HG03521 (cell line): Measurements from ENCODE around the gene TMEM156.
"Not testable (repeated sequence)": the region's sequence is repeated elsewhere in the genome, so short reads cannot be mapped to it uniquely, and the experiment has no call there.

Experiments
- ATAC-seq: cut with Tn5 transposase; IDR thresholded peaks from one replicate; pipeline ENCODE4 v1.9.1; 2021; ENCODE audit warnings: mild to moderate bottlenecking, moderate library complexity; ENCODE audit not compliant: unreplicated experiment

Gene TMEM156

GRCh38 chr4:38995660-38996005 lies 36.6 kb downstream of the TMEM156 start:
- ATAC-seq, result no peak

- no peak for ATAC-seq
Observed at GRCh38 chr4:38994135-38994534, 38.1 kb downstream of the TMEM156 start.

GRCh38 chr4:38993683-38994082 lies 38.5 kb downstream of the TMEM156 start:
- no peak for ATAC-seq

GRCh38 chr4:38990241-38990640 lies 42.0 kb downstream of the TMEM156 start:
- ATAC-seq, result no peak

DNA sequence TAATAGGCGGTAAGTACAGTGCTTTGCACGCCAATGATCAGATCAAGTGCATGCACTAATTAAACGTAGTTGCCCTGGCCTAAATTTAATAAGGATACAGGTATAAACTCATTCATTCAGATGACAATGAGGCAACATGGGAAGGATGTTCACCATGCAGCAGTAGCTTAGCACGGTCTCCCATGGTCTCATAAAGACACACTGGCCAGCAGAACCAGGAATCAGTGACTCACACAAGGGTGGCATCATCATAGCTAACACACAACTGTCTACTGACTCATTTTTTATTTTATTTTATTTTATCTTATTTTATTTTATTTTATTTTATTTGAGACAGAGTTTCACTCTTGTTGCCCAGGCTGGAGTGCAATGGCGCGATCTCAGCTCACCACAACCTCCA lies 42.7 kb downstream of the TMEM156 start:
- ATAC-seq, result no peak

DNA sequence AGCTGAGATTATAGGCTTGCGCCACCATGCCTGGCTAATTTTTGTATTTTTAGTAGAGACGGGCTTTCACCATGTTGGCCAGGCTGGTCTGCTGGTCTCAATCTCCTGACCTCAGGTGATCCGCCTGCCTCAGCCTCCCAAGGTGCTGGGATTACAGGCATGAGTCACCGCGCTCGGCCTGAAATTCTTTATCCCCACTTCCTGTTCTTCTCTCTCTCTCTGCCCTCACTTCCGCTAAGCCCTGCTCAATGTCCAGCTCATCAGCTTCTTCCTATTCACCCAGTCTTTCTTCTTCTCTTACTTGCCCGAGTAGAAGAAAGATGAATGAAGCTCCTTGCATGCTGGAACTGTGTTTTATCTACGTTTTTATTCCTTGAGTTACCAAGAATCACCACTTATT lies 43.9 kb downstream of the TMEM156 start:
- ATAC-seq, result not testable (repeated sequence)

GRCh38 chr4:38987491-38987890 lies 44.7 kb downstream of the TMEM156 start:
- no peak for ATAC-seq

GRCh38 chr4:38985410-38986100 lies 46.7 kb downstream of the TMEM156 start:
- no peak for ATAC-seq

- ATAC-seq, result no peak
Observed at GRCh38 chr4:38983787-38984598, 48.2 kb downstream of the TMEM156 start.

GRCh38 chr4:38983291-38983690 lies 48.9 kb downstream of the TMEM156 start:
- ATAC-seq, result no peak

GRCh38 chr4:38982361-38983095 lies 49.7 kb downstream of the TMEM156 start:
- ATAC-seq, result no peak

DNA sequence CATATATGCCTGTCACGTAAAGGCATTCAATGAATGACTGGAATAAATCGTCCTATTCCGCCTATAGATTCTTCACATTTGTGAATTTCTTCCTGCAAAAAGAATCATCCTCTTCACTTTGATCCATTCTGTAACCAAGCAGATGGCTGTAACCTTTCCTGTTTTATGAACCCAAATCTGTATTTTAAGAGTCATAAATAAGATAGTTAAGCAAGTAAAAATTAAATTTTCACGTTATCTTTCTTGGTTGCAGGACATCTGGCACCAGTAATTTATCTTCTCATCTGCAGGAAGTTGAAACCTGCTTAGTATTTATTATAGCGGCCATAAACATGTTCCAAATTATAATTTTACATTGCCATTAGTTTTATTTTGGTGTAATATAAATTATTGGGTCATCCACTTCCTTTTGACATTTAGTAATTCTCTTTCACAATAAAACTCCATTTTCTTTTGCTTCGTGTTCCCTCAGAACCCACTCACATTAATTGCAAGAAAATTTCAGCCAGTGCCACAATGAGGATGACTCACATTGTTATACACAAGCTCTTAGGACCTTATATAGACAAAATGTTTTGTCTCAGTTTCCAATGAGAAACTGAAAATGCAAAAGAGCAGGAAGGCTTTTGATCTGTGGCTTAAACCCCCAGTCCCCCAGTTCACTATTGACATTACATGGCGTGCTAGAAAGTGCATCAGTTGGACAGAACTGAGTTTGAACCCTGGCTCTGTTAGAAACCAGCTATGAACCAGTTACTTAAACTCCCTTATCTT lies 51.1 kb downstream of the TMEM156 start:
- ATAC-seq, result no peak

- ATAC-seq, result no peak
Observed at GRCh38 chr4:38979511-38980230, 52.5 kb downstream of the TMEM156 start.

- no peak for ATAC-seq
Observed at GRCh38 chr4:38979081-38979480, 53.1 kb downstream of the TMEM156 start.

GRCh38 chr4:38976308-38976707 lies 55.9 kb downstream of the TMEM156 start:
- ATAC-seq, result no peak

GRCh38 chr4:38968668-38969067 lies 63.5 kb downstream of the TMEM156 start:
- ATAC-seq, result no peak

- ATAC-seq, result no peak
Observed at GRCh38 chr4:38967260-38968095, 64.7 kb downstream of the TMEM156 start.

GRCh38 chr4:38965866-38966265 lies 66.3 kb downstream of the TMEM156 start:
- ATAC-seq, result no peak

DNA sequence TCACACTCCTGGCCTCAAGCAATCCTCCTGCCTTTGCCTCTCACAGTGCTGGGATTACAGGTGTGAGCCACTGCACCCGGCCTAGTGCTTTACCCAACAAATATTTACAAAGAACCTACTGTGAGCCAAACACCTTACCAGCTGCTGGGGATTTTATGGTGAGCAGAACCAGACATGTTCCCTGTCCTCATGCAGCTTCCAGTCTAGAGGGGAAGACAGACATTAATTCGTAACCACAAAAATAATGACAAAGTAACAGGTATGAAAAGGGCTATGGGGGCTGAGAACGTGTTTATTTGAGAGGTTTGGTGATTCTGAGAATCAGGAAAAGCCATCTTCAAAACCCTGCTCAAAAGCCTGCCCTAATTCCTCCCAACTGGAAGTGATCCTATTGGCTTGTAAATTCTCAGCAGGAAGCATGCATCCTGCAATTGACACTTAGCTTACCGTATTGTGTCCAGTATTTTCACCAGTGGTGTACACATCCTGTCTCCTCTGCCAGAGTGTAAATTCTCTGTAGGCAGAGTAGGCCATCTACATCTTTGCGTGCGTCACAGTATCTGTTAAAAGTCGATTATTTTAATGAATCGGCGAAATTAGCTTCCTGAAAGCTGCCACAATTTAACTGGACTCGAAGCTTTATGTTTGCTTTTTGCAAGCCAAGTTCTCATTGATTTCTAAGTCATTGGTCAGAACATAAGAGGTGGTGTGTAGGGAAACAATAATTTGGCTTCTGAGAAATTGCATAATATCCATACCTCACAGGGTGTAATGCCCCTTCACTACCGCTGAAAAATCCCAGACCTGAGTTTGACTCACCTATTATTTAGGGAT lies 67.0 kb downstream of the TMEM156 start:
- ATAC-seq, result no peak
